ENCODE measurements around the gene MAGI2. TPM values are rescaled to one million over a fixed set of nuclear protein-coding genes. Genes with fewer than 3 reads are reported as not detected.

Gene MAGI2
- polyA plus RNA-seq, 4 donors: 36.8 to 43.5 (median 38.3) TPM

- DNase-seq (ENCODE audit: low read depth in 4 of 4, low spot score in 3 of 4): no peak
Measured at GRCh38 chr7:78476851-78477405, 976.5 kb downstream of the MAGI2 start.

DNA sequence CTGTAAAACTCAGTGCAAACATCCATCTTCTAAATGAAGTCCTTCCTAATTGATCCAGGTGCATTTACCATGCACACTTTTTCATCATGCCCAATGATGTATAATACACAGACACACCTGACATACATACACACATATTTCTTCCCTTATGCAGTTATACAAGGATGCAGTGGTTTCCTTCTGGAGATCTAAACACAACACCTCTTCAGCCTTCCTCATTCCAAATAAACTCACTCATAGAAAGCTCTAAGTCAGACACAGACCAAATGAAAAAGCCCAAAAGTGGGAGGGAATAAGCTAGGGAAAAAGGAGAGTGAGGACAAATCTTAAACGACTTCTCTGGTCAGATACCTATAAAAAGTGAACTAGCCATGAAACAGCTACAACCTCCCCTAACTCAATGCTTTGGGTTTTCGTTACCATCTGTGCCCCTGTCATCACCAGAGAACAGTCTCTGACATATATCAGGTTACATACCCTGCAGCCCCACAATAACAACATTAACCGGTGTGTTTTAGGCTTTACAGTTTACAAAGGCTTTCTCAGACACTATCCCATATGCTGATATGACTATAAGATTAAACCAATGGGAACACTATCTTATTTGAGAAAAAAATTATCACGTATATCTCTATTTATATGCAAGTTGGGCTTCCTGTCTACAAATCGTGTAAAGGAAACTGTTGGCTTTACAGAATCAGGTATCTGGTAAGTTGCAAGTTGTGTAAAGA is 979.7 kb downstream of the MAGI2 start:
- DNase-seq (ENCODE audit: low read depth in 4 of 4, low spot score in 3 of 4): no peak

- DNase-seq (ENCODE audit: low read depth in 4 of 4, low spot score in 3 of 4): no peak
Measured at GRCh38 chr7:78473021-78473420, 980.4 kb downstream of the MAGI2 start.

- DNase-seq (ENCODE audit: low read depth in 4 of 4, low spot score in 3 of 4): no peak
Measured at GRCh38 chr7:78472519-78472918, 980.9 kb downstream of the MAGI2 start.

- no peak for DNase-seq (ENCODE audit: low read depth in 4 of 4, low spot score in 3 of 4)
Measured at GRCh38 chr7:78465894-78466293, 987.6 kb downstream of the MAGI2 start.

- DNase-seq (ENCODE audit: low read depth in 4 of 4, low spot score in 3 of 4): no peak
Measured at GRCh38 chr7:78463039-78463438, 990.4 kb downstream of the MAGI2 start.

- no peak for DNase-seq (ENCODE audit: low read depth in 4 of 4, low spot score in 3 of 4)
Measured at GRCh38 chr7:78450706-78451105, 1002.8 kb downstream of the MAGI2 start.

- no peak for DNase-seq (ENCODE audit: low read depth in 4 of 4, low spot score in 3 of 4)
Measured at GRCh38 chr7:78448911-78449310, 1004.6 kb downstream of the MAGI2 start.

DNA sequence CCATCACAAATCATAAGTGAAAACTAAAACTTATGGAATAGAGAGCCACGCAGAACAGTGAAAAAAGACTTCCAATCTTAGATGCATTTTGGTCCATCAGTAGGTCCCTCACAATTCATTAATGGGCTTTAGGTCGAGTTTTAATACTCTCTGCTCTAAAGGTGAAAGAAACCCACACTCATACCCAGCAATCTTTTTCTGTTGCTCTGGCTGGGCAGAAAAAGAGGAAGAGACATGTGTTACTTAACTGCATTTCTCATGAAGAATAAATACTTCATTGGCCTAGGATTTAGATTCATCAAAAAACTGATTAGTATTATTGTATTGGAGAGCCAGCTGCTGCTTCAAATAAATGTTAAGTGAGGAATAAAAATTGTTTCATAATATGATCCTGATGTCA is 1009.2 kb downstream of the MAGI2 start:
- no peak for DNase-seq (ENCODE audit: low read depth in 4 of 4, low spot score in 3 of 4)

- DNase-seq (ENCODE audit: low read depth in 4 of 4, low spot score in 3 of 4): no peak
Measured at GRCh38 chr7:78443811-78444210, 1009.7 kb downstream of the MAGI2 start.

DNA sequence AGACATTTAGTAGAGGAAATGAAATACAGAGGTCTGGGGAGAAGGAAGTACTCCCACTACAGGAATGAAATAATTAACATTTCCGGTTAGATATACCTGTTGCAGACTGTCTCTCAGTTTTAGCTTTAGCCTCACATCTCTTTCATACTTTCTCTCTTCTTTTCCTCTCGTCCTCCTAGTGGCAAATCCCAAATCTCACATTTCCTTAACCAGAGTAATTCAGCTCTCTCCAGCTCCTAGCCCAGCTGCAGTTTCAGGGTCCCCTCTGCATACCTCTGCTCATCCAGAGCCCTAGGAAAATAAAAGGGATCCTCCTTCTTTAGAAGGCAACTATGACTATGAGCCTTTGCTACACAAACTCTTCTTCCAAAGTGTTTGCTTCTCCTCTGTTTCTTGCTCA is 1011.7 kb downstream of the MAGI2 start:
- no peak for DNase-seq (ENCODE audit: low read depth in 4 of 4, low spot score in 3 of 4)

- DNase-seq (ENCODE audit: low read depth in 4 of 4, low spot score in 3 of 4): no peak
Measured at GRCh38 chr7:78438433-78438832, 1015.0 kb downstream of the MAGI2 start.

- no peak for DNase-seq (ENCODE audit: low read depth in 4 of 4, low spot score in 3 of 4)
Measured at GRCh38 chr7:78437118-78437517, 1016.3 kb downstream of the MAGI2 start.

GRCh38 chr7:78435355-78435754 is 1018.1 kb downstream of the MAGI2 start:
- no peak for DNase-seq (ENCODE audit: low read depth in 4 of 4, low spot score in 3 of 4)

DNA sequence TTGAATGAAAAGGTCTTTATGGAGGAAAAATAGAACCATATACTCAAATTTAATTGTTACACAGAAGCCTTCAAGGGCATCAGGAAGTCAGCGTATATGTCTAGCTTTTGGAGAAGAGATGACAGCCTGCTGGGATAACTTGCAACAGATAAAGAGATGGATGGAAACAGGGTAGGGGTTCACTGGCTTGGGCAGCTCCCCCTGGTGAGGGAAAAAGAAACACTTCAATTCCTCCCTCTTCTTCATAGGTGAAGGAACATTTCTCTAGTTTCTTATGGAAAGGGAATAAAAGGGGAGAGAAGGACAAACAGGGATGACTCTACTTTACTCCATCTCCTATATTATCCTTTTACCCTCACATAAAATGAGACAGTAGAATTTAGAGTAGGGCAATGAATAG is 1019.2 kb downstream of the MAGI2 start:
- no peak for DNase-seq (ENCODE audit: low read depth in 4 of 4, low spot score in 3 of 4)

- DNase-seq (ENCODE audit: low read depth in 4 of 4, low spot score in 3 of 4): no peak
Measured at GRCh38 chr7:78433421-78433820, 1020.0 kb downstream of the MAGI2 start.

GRCh38 chr7:78429878-78430277 is 1023.6 kb downstream of the MAGI2 start:
- DNase-seq (ENCODE audit: low read depth in 4 of 4, low spot score in 3 of 4): no peak

DNA sequence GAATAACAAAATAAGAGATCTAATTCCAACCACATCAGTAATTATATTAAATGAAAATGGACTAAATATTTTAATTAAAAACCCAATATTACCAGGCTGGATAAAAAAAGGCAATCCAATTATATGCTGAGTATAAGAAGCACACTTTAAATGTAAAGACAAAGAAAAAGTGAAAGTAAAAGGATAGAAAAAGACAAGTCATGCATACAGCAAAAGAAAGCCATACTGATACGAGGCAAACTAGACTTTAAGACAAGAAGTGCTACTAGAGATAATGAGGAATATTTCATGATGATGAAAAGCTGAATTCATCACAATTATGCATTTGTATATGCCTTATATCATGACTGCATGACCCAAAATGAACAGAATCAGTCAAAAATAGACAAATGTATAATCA is 1026.3 kb downstream of the MAGI2 start:
- DNase-seq (ENCODE audit: low read depth in 4 of 4, low spot score in 3 of 4): no peak

- DNase-seq (ENCODE audit: low read depth in 4 of 4, low spot score in 3 of 4): no peak
Measured at GRCh38 chr7:78420001-78420400, 1033.5 kb downstream of the MAGI2 start.

- no peak for DNase-seq (ENCODE audit: low read depth in 4 of 4, low spot score in 3 of 4)
Measured at GRCh38 chr7:78417180-78417853, 1036.2 kb downstream of the MAGI2 start.

- DNase-seq (ENCODE audit: low read depth in 4 of 4, low spot score in 3 of 4): no peak
Measured at GRCh38 chr7:78413568-78413967, 1039.9 kb downstream of the MAGI2 start.

DNA sequence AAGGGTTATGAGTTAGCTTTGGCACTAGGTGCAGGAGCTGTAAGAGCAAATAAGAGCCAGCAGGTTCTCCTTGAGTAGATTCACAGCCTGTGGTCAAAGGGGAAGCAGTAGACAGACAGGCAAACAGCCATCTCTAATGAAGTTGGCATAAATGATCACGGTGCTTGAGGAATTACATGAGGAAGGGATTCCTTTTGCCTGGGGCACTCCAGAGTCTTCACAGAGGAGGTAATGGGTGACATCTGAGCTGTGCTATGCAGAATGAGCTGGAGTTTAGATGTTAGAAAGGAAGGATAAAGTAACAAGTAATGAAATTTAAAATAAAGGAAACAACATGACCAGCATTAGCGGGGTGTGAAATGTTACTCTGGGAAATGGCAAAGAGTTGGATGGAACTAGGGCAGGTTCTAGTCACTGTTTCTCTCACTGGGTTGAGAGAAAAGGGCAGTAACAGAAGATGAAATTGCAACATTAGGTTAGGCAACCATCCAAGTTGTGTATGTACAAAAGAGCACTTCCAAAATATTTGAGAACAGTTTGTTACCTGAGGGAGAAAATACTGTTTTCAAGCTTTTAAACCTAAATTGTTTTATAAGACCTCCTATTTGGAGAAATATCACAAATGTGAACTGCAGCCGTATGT is 1041.1 kb downstream of the MAGI2 start:
- DNase-seq (ENCODE audit: low read depth in 4 of 4, low spot score in 3 of 4): no peak

All from right renal pelvis (tissue), 4 donors.